Spleen (tissue), 11 donors: ENCODE data around the gene IQGAP2. TPM values are rescaled to one million over a fixed set of nuclear protein-coding genes. Genes with fewer than 3 reads are reported as not detected.

Experiments used
- DNase-seq: peaks from one replicate; pipeline ENCODE4 v3.0.0-alpha.2; 2020
- H3K27ac ChIP-seq, 8 donors: fragments of 200-600 bp; sonication (generic) in 7 of 8; 1 replicate in 4 of 8; 2 replicates in 4 of 8; pipeline versions ENCODE4 v1.5.0 to v1.8.0; 2016 to 2021; ENCODE audit warnings: inconsistent platforms in 4 of 8, mild to moderate bottlenecking in 4 of 8, moderate library complexity in 1 of 8
- H3K27me3 ChIP-seq, 7 donors: fragments of 200-600 bp; sonication (generic) in 6 of 7; replicated peaks in 1 of 7; 1 replicate in 4 of 7; 2 replicates in 3 of 7; pipeline versions ENCODE4 v1.5.0 to v1.8.0; 2016 to 2021; ENCODE audit warnings: inconsistent platforms in 3 of 7, mild to moderate bottlenecking in 1 of 7
- H3K36me3 ChIP-seq, 6 donors: fragments of 200-600 bp; sonication (generic) in 5 of 6; 1 replicate in 4 of 6; 2 replicates in 2 of 6; pipeline versions ENCODE4 v1.5.0 to v1.8.0; 2016 to 2021; ENCODE audit warnings: inconsistent platforms in 2 of 6
- H3K4me1 ChIP-seq, 6 donors: fragments of 200-600 bp; sonication (generic) in 5 of 6; 1 replicate in 3 of 6; 2 replicates in 3 of 6; pipeline versions ENCODE4 v1.5.0 to v1.8.0; 2016 to 2021; ENCODE audit warnings: inconsistent platforms in 3 of 6
- H3K4me3 ChIP-seq, 8 donors: fragments of 200-600 bp; sonication (generic) in 7 of 8; 1 replicate in 4 of 8; 2 replicates in 4 of 8; pipeline versions ENCODE4 v1.5.0 to v1.8.0; 2016 to 2021; ENCODE audit warnings: inconsistent platforms in 4 of 8, mild to moderate bottlenecking in 4 of 8, moderate library complexity in 2 of 8
- H3K9me3 ChIP-seq, 8 donors: fragments of 200-600 bp; sonication (generic) in 7 of 8; 1 replicate in 4 of 8; 2 replicates in 4 of 8; pipeline versions ENCODE4 v1.5.0 to v1.8.0; 2016 to 2021; ENCODE audit warnings: inconsistent platforms in 4 of 8
- POLR2A ChIP-seq, 3 donors: fragments of 450-650 bp; IDR thresholded peaks; one replicate each; pipeline ENCODE4 v1.5.1; 2017; ENCODE audit warnings: antibody characterized with exemption in 3 of 3, mild to moderate bottlenecking in 1 of 3
- POLR2AphosphoS5 ChIP-seq, 3 donors: sonication (generic); formaldehyde crosslinking; IDR thresholded peaks; one replicate each; pipeline ENCODE4 v1.5.1; 2017; ENCODE audit warnings: antibody characterized with exemption in 3 of 3
- WGBS, 5 donors: extraction: QIAGEN DNeasy Blood & Tissue Kit in 3 of 5; methylation state at CpG; one replicate each; pipeline versions ENCODE4 v1.1.5 to v1.1.7; 2013 to 2018; 5-methylcytosine and 5-hydroxymethylcytosine counted together
- intact Hi-C: fragments of 100-400 bp; cut with DNase I; formaldehyde crosslinking; loops from one replicate; pipeline ENCODE4 v1.15.0; 2023; ENCODE audit warnings: low total_unique reads
- polyA plus RNA-seq, 3 donors: library from polyadenylated mRNA; stranded (reverse); fragments of 200-250 nt; gene quantifications; one replicate each; pipeline ENCODE4 v1.2.1, GENCODE V29; 2013
- total RNA-seq, 7 donors: library from RNA; depleted of rRNA in 3 of 7; stranded (reverse); fragments of >200 nt in 3 of 7; fragmentation: NEBNext Ultra II Directional in 4 of 7; extraction: Animal tissue kit (Norgen Biotek cat#: 25700) in 4 of 7; gene quantifications; one replicate each; pipeline versions ENCODE4 v1.1.0 to v1.2.1, GENCODE V29; 2016 to 2021
- TF ChIP-seq, protein P1 (sequence below), 11 experiments: fragments of 200-600 bp in 7 of 11; fragments of 450-650 bp in 4 of 11; sonication (generic) in 4 of 11; IDR thresholded peaks in 8 of 11; conservative IDR thresholded peaks in 3 of 11; 1 replicate in 7 of 11; 2 replicates in 4 of 11; pipeline versions ENCODE4 v1.4.0 to v1.8.0; 2016 to 2021; ENCODE audit warnings: antibody characterized with exemption in 11 of 11, inconsistent platforms in 4 of 11, mild to moderate bottlenecking in 1 of 11
- donor health status: healthy with polysubstance abuse.
- donor health status: DM: no; HTN: no; CAD: no; lungs with moderate emphysema.
- donor health status: DM: no; HTN: no; CAD: no.
- donor health status: Bipolar disorder and iron deficiency.
- donor health status: healthy.
- donor health status: DM: no; HTN: no; CAD: no.
- donor health status: DM: yes; HTN: yes; CAD: no.

IQGAP2 gene
- total and polyA plus RNA-seq, 10 donors, result 9.3 to 83.6 (median 52.8) TPM

- Histone ChIP-seq H3K9me3 (no peaks in the 10 kb centered on the region), H3K4me1 (peaks cover 5 to 50% (median 20%) of the 10 kb centered on the region in 6 donors), H3K4me3 (no peak overlapping the region), H3K27ac (no peak overlapping the region), H3K36me3 (no peaks in the 10 kb centered on the region), H3K27me3 (no peaks in the 10 kb centered on the region)
- no peak for DNase-seq
- TF ChIP-seq POLR2A (IDR thresholded peaks at IDR 0.05) (no peak), POLR2AphosphoS5 (IDR thresholded peaks at IDR 0.05) (no peak)
- TF ChIP-seq, protein P1, sequence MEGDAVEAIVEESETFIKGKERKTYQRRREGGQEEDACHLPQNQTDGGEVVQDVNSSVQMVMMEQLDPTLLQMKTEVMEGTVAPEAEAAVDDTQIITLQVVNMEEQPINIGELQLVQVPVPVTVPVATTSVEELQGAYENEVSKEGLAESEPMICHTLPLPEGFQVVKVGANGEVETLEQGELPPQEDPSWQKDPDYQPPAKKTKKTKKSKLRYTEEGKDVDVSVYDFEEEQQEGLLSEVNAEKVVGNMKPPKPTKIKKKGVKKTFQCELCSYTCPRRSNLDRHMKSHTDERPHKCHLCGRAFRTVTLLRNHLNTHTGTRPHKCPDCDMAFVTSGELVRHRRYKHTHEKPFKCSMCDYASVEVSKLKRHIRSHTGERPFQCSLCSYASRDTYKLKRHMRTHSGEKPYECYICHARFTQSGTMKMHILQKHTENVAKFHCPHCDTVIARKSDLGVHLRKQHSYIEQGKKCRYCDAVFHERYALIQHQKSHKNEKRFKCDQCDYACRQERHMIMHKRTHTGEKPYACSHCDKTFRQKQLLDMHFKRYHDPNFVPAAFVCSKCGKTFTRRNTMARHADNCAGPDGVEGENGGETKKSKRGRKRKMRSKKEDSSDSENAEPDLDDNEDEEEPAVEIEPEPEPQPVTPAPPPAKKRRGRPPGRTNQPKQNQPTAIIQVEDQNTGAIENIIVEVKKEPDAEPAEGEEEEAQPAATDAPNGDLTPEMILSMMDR (IDR thresholded peaks at IDR 0.05 in 8 of 11, conservative IDR thresholded peaks at IDR 0.05 in 3 of 11), result no peak
- 94 to 97% (median 95%) methylated on average over 3 of the region's 3 CpGs for WGBS, 5 donors
- intact Hi-C loops, result no loop called here
Observed at GRCh38 chr5:76475385-76475784, 72.3 kb downstream of the IQGAP2 start.

DNA sequence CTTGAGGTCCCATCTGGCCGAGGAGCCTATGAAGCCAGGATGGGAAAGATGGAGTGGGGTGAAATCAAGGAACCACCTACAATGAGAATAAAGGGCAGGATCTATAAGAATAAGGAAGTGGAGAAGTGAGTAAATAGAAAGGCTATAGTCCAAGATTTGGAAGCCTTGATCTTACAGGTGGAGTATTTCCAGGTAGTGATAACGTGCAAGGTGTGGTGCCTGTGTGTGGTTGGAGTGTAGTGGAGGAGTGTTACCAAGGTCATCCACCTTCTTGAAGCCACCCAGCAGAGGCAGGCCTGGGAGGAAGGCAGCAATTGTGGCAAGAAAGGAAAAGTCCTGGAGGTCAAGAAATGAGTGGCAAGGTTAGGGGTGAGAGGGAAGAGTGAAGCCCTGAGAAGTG is 72.9 kb downstream of the IQGAP2 start:
- TF ChIP-seq POLR2AphosphoS5 (IDR thresholded peaks at IDR 0.05) (no peak), POLR2A (IDR thresholded peaks at IDR 0.05) (no peak)
- TF ChIP-seq, protein P1 (IDR thresholded peaks at IDR 0.05 in 8 of 11, conservative IDR thresholded peaks at IDR 0.05 in 3 of 11), result no peak
- Histone ChIP-seq H3K9me3 (no peaks in the 10 kb centered on the region), H3K27ac (no peak overlapping the region), H3K27me3 (no peaks in the 10 kb centered on the region), H3K4me1 (peaks cover 5 to 50% (median 20%) of the 10 kb centered on the region in 6 donors), H3K4me3 (no peak overlapping the region), H3K36me3 (no peaks in the 10 kb centered on the region)
- WGBS, 5 donors, result 85 to 91% (median 86%) methylated on average over 2 of the region's 2 CpGs
- no peak for DNase-seq
- intact Hi-C loops, result no loop called here

DNA sequence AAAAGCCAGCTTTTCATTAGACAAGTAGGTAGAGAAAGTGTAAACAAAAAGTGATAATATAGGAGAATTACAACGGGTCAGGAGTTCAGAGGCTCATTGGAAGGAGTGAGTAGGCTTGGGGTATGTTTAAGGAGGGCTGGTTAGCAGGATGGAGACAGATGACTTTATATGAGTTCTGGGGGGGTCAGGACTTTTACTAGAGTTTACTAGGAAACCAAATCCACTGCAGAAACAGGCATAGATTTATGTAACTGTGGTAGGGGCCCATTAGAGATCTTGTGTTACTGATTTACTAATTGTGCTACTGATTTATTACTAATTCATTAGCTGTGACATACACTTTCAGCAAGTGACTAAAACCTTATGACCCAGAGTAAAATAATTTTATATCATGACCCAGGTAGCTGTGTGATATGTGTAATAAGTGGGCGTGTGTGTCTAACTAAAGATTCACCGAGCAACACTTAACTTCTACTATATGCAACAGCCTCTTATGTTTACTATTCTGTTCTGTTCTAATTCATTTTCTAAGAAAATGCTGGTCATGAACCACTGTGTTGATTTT is 73.5 kb downstream of the IQGAP2 start:
- TF ChIP-seq POLR2A (IDR thresholded peaks at IDR 0.05) (no peak), POLR2AphosphoS5 (IDR thresholded peaks at IDR 0.05) (no peak)
- TF ChIP-seq, protein P1 (IDR thresholded peaks at IDR 0.05 in 8 of 11, conservative IDR thresholded peaks at IDR 0.05 in 3 of 11), result no peak
- H3K4me3 ChIP-seq, result no peak overlapping the region
- H3K4me1 ChIP-seq, result peaks cover 5 to 46% (median 20%) of the 10 kb centered on the region in 6 donors
- no peak for DNase-seq
- no peaks in the 10 kb centered on the region for H3K9me3 ChIP-seq
- no peak overlapping the region for H3K27ac ChIP-seq
- intact Hi-C loops, result no loop called here
- no peaks in the 10 kb centered on the region for H3K27me3 ChIP-seq
- no peaks in the 10 kb centered on the region for H3K36me3 ChIP-seq
- WGBS, 5 donors, result 81 to 87% (median 83%) methylated on average over 3 of the region's 3 CpGs

GRCh38 chr5:76477061-76477460 is 74.0 kb downstream of the IQGAP2 start:
- no peaks in the 10 kb centered on the region for H3K36me3 ChIP-seq
- peaks cover 5 to 45% (median 19%) of the 10 kb centered on the region in 6 donors for H3K4me1 ChIP-seq
- no peak overlapping the region for H3K4me3 ChIP-seq
- no peaks in the 10 kb centered on the region for H3K9me3 ChIP-seq
- intact Hi-C loops, result no loop called here
- H3K27me3 ChIP-seq, result no peaks in the 10 kb centered on the region
- no peak for TF ChIP-seq POLR2A (IDR thresholded peaks at IDR 0.05)
- TF ChIP-seq POLR2AphosphoS5 (IDR thresholded peaks at IDR 0.05), result no peak
- TF ChIP-seq, protein P1 (IDR thresholded peaks at IDR 0.05 in 8 of 11, conservative IDR thresholded peaks at IDR 0.05 in 3 of 11), result no peak
- DNase-seq, result no peak
- H3K27ac ChIP-seq, result no peak overlapping the region
- 91 to 98% (median 94%) methylated on average over 2 of the region's 2 CpGs for WGBS, 5 donors
